GM21360 (cell line): Measurements from ENCODE around the gene ADGRG3.

Source experiments
- ATAC-seq: cut with Tn5 transposase; IDR thresholded peaks from one replicate; pipeline ENCODE4 v1.9.1; 2021; ENCODE audit warnings: mild to moderate bottlenecking, moderate library complexity; ENCODE audit not compliant: unreplicated experiment

ADGRG3 gene

GRCh38 chr16:57694725-57695679 lies 26.9 kb downstream of the ADGRG3 start, which contains the start of gene DRC7:
DRC7 (plus strand) TSS chr16:57694806; CDS start chr16:57697950, 3,144 bp downstream.
- ATAC-seq, result no peak

DNA sequence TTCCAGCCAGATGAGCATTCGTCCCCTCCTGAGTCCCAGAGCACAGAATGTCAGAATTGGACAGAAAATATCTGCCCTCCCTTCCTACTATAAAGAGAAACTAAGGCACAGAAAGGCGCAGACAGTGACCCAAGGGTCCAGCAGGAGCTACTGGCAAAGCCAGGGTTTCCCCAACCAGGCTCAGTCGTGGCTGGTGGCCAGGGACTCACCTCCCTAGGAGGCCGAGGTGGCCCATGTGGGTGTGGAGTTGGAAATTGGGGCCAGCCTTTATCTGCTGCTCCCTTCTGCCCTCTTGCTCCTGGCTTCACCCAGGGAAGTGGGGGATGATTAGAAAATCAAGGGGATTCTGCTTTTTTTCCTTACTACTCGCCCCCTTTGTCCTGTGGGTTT lies 27.6 kb downstream of the ADGRG3 start:
- no peak for ATAC-seq

GRCh38 chr16:57696240-57696639 lies 28.1 kb downstream of the ADGRG3 start:
- no peak for ATAC-seq

DNA sequence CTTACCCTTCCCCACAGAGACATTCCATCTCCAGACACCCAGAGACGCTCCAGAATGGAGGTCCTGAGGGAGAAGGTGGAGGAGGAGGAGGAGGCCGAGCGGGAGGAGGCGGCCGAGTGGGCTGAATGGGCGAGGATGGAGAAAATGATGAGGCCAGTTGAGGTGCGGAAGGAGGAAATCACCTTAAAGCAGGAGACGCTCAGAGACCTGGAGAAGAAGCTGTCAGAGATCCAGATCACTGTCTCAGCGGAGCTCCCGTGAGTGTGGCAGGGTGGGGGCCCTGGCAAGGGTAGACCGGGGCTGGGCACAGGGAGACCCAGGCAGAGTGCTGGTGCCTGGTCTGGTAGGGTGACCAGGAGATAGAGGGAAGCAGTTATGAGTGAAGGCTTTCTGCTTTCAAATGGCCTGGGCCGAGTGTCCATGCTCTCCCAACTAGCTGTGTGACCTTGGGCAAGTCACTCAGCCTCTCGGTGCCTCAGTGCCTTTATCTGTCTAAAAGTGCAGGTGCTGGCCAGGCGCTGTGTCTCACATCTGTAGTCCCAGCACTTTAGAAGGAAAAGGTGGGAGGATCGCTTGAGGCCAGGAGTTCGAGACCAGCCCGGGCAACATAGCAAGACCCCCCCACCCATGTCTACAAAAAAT lies 29.9 kb downstream of the ADGRG3 start:
- no peak for ATAC-seq

DNA sequence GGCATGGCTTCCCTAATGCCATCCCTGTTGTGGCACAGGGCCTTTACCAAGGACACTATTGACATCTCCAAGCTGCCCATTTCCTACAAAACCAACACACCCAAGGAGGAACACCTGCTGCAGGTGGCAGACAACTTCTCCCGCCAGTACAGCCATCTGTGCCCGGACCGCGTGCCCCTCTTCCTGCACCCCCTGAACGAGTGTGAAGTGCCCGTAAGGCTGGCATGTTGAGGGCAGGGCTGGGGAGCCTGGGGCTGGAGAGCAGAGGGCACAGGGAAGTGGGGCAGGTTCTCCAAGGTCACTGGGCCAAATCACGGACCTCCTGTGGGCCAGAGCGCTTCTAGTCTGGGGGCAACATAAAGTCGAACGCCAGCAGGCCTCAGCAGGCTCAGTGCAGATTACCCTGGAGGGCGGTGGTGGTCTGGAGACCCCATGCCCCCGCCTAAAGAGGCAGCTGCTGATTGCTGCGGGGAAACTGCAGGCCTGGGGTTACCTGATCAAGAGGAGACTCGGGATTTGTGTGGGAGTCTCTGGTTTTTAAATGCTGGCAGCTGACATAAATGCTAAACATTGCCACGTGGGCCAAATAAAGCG lies 30.8 kb downstream of the ADGRG3 start:
- no peak for ATAC-seq

- no peak for ATAC-seq
These were observed 31.4 kb downstream of the ADGRG3 start for GRCh38 chr16:57699481-57699880.

GRCh38 chr16:57699899-57700298 lies 31.8 kb downstream of the ADGRG3 start:
- no peak for ATAC-seq

GRCh38 chr16:57700781-57701551 lies 32.9 kb downstream of the ADGRG3 start:
- no peak for ATAC-seq

DNA sequence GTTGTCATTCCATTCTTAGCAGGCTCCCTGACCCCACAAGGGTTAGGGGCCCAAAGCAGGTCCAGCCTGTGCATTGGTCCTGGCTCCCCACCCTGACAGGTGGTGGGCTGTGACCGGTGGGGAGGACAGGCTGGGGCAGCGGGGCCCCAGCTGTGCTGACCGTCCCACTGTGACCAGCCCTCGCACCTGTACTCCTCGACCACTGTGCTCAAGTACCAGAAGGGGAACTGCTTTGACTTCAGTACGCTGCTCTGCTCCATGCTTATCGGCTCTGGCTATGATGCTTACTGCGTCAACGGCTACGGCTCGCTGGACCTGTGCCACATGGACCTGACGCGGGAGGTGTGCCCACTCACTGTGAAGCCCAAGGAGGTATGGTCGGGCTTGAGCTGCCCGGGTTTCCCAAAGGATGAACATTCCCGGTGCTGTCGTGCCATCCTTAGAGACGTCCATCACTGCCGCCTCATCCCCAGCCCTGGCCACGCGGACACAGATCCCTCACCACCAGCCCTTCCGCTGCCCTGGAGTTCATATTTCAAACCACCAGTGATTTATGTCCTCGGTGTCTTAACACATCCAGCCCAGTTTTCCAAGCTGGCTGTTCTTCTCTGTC lies 33.8 kb downstream of the ADGRG3 start:
- ATAC-seq, result no peak

DNA sequence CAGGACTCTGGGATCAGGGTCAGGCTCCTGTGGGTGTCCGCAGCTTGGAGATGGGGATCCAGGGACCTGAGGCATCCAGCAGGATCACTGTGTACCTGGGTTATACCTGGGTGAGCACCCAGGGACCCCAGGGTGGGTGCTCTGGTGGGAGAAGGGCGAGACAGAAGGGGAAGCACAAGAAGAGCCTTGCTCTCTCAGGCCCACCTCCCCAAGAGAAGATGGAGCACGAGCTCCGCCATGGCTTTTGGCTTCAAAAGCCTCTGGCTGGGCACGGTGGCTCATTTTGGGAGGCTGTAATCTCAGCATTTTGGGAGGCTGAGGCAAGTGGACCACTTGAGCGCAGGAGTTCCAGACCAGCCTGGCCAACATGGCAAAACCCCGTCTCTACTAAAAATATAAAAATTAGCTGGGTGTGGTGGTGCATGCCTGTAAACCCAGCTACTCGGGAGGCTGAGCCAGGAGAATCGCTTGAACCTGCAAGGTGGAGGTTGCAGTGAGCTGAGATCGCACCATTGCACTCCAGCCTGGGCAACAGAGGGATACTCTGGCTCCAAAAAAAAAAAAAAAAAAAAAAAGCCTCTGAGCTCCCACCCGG lies 35.4 kb downstream of the ADGRG3 start:
- ATAC-seq, result no peak

GRCh38 chr16:57704011-57704904 lies 36.2 kb downstream of the ADGRG3 start:
- ATAC-seq, result no peak

DNA sequence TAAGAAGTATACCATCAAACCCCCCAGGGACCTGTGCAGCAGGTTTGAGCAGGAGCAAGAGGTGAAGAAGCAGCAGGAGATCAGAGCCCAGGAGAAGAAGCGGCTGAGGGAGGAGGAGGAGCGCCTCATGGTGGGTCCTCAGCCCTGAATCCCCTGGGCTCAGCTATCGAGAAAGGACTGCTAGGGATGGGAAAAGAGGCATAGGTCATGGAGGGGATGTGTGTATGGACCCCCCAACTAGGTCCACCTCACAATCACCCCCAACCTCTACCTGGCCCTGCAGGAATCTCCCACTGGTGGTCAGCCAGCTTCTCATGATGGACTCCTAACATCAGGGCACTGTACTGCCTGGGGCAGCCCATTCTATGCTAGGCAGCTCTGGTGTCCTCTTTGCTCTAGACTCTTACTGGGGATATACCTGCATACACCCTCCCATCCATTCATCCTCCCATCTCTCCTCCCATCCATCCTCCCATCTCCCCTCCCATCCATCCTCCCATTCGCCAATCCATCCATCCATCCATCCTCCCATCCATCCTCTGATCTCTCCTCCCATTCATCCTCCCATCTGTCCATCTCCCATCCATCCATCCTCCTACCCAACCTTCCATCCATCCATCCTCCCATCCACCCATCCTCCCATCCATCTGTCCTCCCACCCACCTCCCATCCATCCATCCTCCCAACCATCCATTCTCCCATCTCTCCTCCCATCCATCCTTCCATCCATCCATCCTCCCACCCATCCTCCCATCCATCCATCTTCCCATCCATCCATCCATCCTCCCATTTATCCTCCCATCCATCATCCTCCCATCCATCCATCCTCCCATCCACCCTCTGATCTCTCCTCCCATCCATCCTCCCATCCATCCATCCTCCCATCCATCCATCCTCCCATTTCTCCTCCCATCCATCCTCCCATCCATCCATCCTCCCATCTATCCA lies 37.1 kb downstream of the ADGRG3 start:
- no peak for ATAC-seq

- no peak for ATAC-seq
These were observed 38.6 kb downstream of the ADGRG3 start for GRCh38 chr16:57706717-57707116.

DNA sequence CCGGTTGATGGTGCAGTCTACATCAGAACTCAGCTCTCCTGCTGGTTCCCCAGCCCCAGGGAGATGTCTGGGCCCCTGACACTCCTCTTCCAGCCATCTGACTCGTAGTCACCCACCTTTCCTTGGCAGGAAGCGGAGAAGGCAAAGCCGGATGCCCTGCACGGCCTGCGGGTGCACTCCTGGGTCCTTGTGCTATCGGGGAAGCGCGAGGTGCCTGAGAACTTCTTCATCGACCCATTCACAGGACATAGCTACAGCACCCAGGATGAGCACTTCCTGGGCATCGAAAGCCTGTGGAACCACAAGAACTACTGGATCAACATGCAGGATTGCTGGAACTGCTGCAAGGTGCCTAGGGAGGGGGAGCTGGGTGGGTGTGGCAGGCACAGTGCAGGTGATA lies 39.2 kb downstream of the ADGRG3 start:
- ATAC-seq, result no peak

DNA sequence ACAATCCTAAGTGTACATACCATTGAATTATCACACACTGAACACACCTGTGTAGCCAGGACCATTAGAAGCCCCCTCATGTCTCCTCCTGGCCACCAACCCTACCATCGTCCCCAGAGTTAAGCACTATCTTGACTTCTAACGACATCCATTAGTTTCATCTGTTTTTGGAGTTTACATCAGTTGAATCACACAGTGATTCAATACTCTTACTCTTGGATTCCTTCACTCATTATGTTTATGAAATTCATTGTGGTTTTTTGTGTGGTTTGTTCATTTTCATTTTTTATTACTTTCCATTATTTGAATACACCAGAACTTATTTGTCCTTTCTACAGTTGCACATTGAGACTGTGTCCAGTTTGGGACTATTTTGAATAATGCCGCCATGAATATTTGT lies 40.1 kb downstream of the ADGRG3 start:
- ATAC-seq, result no peak

DNA sequence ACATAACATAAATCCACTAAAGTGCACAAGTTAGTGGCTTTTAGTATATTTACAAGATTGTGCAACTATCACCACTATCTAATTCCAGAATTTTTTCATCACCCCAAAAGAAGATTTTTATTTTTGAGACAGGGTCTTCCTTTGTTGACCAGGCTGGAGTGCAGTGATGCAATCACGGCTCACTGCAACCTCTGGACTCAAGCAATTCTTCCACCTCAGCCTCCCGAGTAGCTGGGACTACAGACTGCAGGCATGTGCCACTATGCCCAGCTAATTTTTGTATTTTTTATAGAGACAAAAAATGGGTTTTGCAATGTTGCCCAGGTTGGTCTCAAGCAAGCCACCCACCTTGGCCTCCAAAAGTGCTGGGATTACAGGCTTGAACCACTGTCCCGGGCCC lies 41.6 kb downstream of the ADGRG3 start:
- no peak for ATAC-seq

- ATAC-seq, result no peak
These were observed 43.2 kb downstream of the ADGRG3 start for GRCh38 chr16:57711346-57711745.

- ATAC-seq, result no peak
These were observed 43.9 kb downstream of the ADGRG3 start for GRCh38 chr16:57711993-57712392.
